Rectal smooth muscle tissue (tissue), 1 donor: Measurements from ENCODE around the gene PRKAG2.

Experiments used
- H3K27ac ChIP-seq: one replicate; pipeline ENCODE4 v1.7.0; 2013; ENCODE audit warnings: low read depth, low read length, inconsistent platforms
- H3K27me3 ChIP-seq: one replicate; pipeline ENCODE4 v1.7.0; 2013; ENCODE audit warnings: low read length; ENCODE audit not compliant: control insufficient read depth, insufficient read depth
- H3K36me3 ChIP-seq: one replicate; pipeline ENCODE4 v1.7.0; 2013; ENCODE audit warnings: low read length; ENCODE audit not compliant: control insufficient read depth, insufficient read depth
- H3K4me1 ChIP-seq: one replicate; pipeline ENCODE4 v1.7.0; 2013; ENCODE audit warnings: low read length; ENCODE audit not compliant: control insufficient read depth, insufficient read depth
- H3K4me3 ChIP-seq: one replicate; pipeline ENCODE4 v1.7.0; 2013; ENCODE audit warnings: low read length
- H3K9ac ChIP-seq: one replicate; pipeline ENCODE4 v1.7.0; 2013; ENCODE audit warnings: low read length

The PRKAG2 gene

GRCh38 chr7:151633516-151633812 is 243.5 kb downstream of the PRKAG2 start:
- Histone ChIP-seq H3K27ac (peak overlapping the region; percentile 81), H3K36me3 (no peaks in the 10 kb centered on the region), H3K27me3 (no peaks in the 10 kb centered on the region), H3K4me3 (no peak overlapping the region), H3K4me1 (peaks cover 26% of the 10 kb centered on the region), H3K9ac (no peak overlapping the region)

- peak overlapping the region; percentile 66 for H3K4me3 ChIP-seq
- no peaks in the 10 kb centered on the region for H3K36me3 ChIP-seq
- peak overlapping the region; percentile 26 for H3K9ac ChIP-seq
- H3K27me3 ChIP-seq, result no peaks in the 10 kb centered on the region
- peak overlapping the region; percentile 81 for H3K27ac ChIP-seq
- H3K4me1 ChIP-seq, result peaks cover 24% of the 10 kb centered on the region
Measured at GRCh38 chr7:151632750-151633515, 244.0 kb downstream of the PRKAG2 start.

- peaks cover 22% of the 10 kb centered on the region for H3K4me1 ChIP-seq
- peak overlapping the region; percentile 81 for H3K27ac ChIP-seq
- H3K36me3 ChIP-seq, result no peaks in the 10 kb centered on the region
- H3K9ac ChIP-seq, result peak overlapping the region; percentile 26
- H3K27me3 ChIP-seq, result no peaks in the 10 kb centered on the region
- peak overlapping the region; percentile 71 for H3K4me3 ChIP-seq
Measured at GRCh38 chr7:151631953-151632749, 244.8 kb downstream of the PRKAG2 start.

DNA sequence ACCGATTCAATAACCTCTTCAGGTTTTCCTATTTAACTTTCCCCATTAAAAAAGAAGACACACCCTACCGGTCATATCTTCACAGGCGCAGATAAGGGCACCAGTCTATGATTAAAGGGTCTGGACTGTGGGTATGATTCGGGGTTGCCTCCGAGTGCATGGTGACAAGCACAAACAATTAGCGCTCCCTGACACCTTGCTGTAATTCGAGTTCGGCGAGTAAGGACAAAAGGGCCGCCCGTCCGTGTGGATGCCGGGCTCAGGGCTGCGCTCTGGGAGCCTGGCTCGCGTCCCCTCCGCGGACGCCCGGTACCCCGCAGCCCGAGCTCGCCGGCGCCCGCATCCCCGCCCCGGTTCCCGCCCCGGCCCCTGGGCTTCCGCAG is 245.4 kb downstream of the PRKAG2 start:
- H3K9ac ChIP-seq, result peak overlapping the region; percentile 54
- no peaks in the 10 kb centered on the region for H3K36me3 ChIP-seq
- peak overlapping the region; percentile 81 for H3K27ac ChIP-seq
- no peaks in the 10 kb centered on the region for H3K27me3 ChIP-seq
- H3K4me3 ChIP-seq, result peak overlapping the region; percentile 71
- peaks cover 24% of the 10 kb centered on the region for H3K4me1 ChIP-seq

- Histone ChIP-seq H3K4me3 (peak overlapping the region; percentile 71), H3K4me1 (peaks cover 30% of the 10 kb centered on the region), H3K36me3 (no peaks in the 10 kb centered on the region), H3K9ac (peak overlapping the region; percentile 54), H3K27ac (peak overlapping the region; percentile 81), H3K27me3 (no peaks in the 10 kb centered on the region)
Measured at GRCh38 chr7:151630851-151631569, 245.9 kb downstream of the PRKAG2 start.

DNA sequence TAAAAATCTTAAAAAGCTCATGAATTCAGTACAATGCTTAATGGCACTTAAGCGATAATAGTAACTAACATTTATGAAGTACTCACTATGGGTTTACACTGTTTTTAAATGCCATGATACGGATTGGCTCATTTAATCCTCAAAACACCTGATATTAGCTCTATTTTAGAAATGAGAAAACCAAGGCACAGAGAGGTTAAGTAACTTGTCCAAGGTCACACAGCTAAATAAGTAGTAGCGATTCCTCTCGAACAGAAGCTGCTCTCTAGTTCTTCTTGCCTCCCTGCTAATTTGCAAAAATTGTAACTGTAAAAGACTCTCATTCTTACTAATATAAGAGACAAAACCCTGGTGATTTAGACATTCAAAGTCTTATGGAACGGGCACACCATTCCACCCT is 246.6 kb downstream of the PRKAG2 start:
- H3K27me3 ChIP-seq, result no peaks in the 10 kb centered on the region
- H3K36me3 ChIP-seq, result no peaks in the 10 kb centered on the region
- H3K4me1 ChIP-seq, result peaks cover 30% of the 10 kb centered on the region
- no peak overlapping the region for H3K4me3 ChIP-seq
- no peak overlapping the region for H3K9ac ChIP-seq
- H3K27ac ChIP-seq, result no peak overlapping the region

- Histone ChIP-seq H3K4me1 (peaks cover 30% of the 10 kb centered on the region), H3K9ac (no peak overlapping the region), H3K36me3 (no peaks in the 10 kb centered on the region), H3K27me3 (no peaks in the 10 kb centered on the region), H3K27ac (no peak overlapping the region), H3K4me3 (no peak overlapping the region)
Measured at GRCh38 chr7:151629713-151630272, 247.1 kb downstream of the PRKAG2 start.

GRCh38 chr7:151628846-151629604 is 247.9 kb downstream of the PRKAG2 start:
- Histone ChIP-seq H3K27ac (peak overlapping the region; percentile 50), H3K4me1 (peaks cover 30% of the 10 kb centered on the region), H3K4me3 (no peak overlapping the region)

GRCh38 chr7:151626422-151627115 is 250.3 kb downstream of the PRKAG2 start:
- H3K27ac ChIP-seq, result no peak overlapping the region
- no peak overlapping the region for H3K9ac ChIP-seq
- H3K27me3 ChIP-seq, result no peaks in the 10 kb centered on the region
- peaks cover 30% of the 10 kb centered on the region for H3K4me1 ChIP-seq
- H3K36me3 ChIP-seq, result no peaks in the 10 kb centered on the region
- H3K4me3 ChIP-seq, result no peak overlapping the region

More at GRCh38 chr7:151628846-151629604, 247.9 kb downstream of the PRKAG2 start:
- Histone ChIP-seq H3K27me3 (no peaks in the 10 kb centered on the region), H3K36me3 (no peaks in the 10 kb centered on the region), H3K9ac (no peak overlapping the region)

- Histone ChIP-seq H3K27ac (no peak overlapping the region), H3K4me1 (peaks cover 25% of the 10 kb centered on the region)
Measured at GRCh38 chr7:151625606-151626005, 251.3 kb downstream of the PRKAG2 start.

DNA sequence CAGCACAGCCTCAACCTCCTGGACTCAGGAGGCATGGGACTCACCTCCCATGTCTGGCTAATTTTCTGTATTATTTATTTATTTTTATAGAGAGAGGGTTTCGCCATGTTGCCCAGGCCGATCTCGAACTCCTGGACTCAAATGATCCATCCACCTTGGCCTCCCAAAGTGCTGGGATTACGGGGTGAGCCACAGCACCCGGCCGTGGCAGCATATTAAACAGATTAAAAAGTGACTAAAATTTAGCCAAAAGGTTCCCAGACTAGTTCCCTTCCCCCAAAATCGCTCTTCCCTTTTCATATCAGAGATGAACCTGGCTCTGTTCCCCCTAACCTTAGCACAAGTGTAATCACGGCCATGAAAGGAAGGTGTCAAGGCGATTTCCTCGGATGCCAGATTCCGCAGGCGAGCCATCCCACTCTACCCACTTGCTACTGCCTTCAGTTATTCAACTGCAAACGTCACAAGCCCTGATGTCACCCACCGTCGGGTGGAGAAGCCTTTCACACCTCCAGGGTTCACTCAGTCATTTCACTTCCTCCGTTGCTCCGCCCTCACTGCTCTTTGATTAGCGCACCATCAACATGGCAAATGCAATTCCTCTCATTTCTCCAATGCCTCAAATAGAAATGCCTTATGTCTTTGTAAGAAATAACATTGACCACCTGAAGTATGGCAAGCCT is 252.5 kb downstream of the PRKAG2 start:
- H3K4me1 ChIP-seq, result peaks cover 17% of the 10 kb centered on the region
- H3K36me3 ChIP-seq, result peaks cover 2% of the 10 kb centered on the region
- H3K4me3 ChIP-seq, result no peak overlapping the region
- no peaks in the 10 kb centered on the region for H3K27me3 ChIP-seq
- no peak overlapping the region for H3K27ac ChIP-seq
- H3K9ac ChIP-seq, result no peak overlapping the region

More at GRCh38 chr7:151625606-151626005, 251.3 kb downstream of the PRKAG2 start:
- Histone ChIP-seq H3K9ac (no peak overlapping the region), H3K27me3 (no peaks in the 10 kb centered on the region), H3K4me3 (no peak overlapping the region), H3K36me3 (peaks cover 2% of the 10 kb centered on the region)
